ENCODE measurements around the gene ERFL.
"Not testable (repeated sequence)": the region's sequence is repeated elsewhere in the genome, so short reads cannot be mapped to it uniquely, and the experiment has no call there.

The ERFL gene

DNA sequence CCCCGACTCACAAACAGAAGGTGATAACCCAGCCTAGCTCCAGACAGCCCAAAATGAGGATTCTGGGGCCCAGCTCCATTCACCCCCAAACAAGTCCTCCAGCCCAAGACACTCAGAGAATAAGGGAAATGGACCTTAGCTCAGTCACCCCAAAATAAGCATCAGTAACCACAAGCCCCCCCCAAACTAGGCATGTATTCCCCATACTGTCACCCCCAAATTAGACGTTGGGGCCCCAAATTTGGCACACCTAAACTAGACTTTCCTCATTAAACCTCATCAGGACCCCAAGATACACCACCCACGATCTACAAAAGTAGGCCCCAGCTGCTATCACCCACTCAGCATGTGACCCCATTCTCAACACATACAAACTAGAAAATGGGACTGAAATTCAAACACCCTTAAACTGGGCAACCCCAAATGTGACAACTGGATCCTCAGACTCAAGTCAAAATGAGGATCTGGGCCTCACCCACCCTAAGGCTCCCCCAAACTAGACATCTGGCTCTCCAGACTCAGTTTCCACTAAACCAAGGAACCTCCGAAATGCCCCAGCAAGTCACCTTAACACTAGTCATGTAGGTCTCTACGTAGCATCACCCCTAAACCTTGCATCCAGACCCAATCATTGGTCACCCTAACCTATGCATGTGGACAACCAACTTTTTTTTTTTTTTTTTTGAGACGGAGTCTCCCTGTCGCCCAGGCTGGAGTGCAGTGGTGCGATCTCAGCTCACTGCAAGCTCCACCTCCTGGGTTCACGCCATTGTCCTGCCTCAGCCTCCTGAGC is 13.4 kb upstream of the ERFL start:
- no peak for DNase-seq

DNA sequence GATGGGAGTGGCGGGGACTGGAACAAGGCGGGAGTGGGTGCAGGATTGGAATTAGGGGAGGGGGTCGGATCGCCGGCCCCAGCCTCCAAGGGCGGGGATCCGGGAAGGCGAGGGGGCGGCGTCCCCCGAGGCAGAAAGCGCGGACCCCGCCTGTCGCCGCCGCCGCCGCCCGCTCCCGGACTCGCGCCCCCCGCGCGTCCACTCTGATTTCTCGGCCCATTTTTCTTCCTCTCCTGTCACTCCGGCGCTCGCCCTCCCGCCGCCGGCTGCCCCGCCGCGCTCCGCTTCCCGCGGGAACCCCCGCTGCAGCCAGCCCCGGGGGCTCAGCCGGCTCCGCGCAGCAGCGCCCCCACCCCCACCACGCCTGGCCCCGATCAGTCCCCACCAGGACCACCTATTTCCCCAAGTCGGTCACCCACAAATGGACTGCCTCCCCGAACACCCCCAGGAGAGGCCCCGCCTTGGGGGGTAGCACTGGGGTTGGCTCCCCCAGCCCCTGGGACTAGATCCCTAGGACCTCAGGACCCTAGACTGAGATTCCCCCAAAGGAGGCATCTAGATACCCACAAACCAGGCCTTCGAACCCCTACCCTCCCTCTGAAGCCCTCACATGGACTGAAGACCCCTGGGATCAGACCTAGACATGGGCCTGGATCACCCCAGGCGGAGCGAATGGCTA is 12.6 kb upstream of the ERFL start:
- no peak for DNase-seq

DNA sequence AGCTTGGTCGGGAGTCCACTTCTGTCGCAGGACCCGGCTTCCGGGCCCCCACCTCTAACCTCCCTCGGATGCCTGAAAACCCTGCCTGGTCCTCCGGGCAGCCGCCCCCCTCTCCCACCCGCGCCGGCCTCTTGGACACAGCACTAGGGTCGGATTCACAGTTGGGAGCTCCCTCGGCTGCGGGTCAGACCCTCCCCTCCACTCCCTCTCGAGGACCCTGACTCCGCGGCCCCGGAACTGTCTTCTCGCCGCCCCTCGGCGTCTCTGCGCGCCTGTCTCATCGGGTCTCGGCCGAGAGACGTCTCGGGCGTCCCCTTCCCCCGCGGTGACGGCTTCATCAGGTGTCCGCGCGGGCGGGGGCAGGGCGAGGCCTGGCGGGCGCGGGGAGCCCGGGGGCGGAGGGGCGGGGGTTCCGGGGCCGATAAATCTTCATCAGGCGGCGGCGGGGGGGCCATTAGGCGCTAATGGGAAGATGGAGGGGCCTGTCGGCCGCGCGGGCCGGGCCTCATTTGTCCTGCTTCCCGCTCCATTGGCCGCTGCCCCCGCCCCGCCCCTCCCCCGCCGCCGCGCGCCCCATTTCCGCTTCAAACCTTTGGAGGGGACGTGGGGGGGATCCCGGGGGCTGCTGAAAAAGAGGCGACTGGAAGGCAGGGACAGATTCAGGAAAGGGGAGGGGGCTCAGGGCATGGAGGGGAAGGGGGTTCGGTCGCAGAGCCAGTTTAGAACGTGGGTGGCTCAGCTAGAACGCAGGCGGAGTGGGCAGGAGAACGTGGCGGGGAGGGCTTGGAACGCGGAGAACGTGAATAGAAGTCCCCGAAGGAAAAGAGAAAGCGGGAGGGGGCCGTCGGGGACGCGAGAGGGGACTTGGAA is 11.8 kb upstream of the ERFL start:
- DNase-seq: no peak

DNA sequence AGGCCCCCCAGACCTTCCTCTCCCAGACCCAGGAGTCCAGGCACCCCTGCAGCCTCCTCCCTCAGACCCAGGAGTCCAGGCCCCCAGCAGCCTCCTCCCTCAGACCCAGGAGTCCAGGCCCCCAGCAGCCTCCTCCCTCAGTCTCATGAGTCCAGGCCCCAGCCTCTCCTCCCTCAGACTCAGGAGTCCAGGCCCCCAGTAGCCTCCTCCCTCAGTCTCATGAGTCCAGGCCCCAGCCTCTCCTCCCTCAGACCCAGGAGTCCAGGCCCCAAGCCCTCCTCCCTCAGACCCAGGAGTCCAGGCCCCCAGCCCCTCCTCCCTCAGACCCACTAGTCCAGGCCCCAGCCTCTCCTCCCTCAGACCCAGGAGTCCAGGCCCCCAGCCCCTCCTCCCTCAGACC is 11.0 kb upstream of the ERFL start:
- DNase-seq: not testable (repeated sequence)

DNA sequence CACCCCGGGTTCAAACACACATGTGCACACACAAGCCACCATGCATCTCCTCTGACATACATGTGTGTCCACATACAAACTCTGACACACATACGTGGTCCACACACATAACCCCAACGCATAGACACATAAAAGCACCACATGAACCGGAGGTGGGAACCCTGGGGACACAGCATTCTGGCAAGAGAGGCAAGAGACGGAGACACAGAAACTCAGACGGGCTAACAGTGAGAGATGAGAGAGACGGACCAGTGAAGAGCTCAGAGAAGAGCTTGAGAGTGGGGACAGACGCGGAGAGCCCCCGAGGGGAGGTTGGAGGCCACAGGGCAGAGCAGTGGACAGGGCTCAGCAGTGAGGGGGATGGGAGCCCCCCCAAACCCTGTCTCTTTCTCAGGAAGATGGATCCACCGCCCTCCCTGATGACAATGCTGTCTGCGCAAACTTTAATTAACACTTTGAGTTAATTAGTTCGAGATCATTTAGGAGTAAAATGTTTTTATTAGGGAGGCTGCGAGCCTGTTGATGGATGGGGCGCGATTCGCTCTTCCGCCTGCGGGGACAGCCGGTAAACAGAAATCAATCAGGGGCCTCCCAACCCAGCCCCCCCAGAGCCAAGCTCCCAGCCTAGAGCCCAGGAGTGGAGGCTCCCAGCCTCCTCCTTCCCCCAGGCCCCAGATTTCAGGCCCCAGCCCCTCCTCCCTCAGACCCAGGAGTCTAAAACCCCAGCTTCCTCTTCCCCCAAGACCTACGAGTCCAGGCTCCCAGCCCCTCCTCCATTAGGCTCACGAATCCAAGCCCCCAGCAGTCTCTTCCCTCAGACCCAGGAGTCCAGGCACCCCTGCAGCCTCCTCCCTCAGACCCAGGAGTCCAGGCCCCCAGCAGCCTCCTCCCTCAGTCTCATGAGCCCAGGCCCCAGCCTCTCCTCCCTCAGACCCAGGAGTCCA is 9.5 kb upstream of the ERFL start:
- DNase-seq: no peak

DNA sequence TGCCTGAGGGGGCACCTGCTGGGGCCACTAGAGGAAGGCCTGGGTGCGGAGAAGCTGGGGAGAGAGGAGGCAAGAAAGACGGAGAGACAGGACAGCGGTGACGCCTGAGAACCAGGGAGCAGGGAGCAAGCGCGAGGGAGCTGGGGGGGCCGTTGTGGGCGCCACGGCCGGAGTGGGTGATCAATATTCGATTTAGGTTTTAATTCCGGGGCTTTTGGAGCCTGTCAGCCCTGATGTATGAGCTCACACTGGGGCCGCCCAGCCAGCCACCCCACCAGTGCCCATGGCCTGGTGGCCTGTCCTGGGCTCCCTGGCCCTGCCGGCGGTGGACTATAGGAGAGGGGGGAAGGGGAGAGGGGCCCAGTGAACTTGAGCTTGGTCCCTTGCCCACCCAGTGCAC is 8.7 kb upstream of the ERFL start:
- no peak for DNase-seq

DNA sequence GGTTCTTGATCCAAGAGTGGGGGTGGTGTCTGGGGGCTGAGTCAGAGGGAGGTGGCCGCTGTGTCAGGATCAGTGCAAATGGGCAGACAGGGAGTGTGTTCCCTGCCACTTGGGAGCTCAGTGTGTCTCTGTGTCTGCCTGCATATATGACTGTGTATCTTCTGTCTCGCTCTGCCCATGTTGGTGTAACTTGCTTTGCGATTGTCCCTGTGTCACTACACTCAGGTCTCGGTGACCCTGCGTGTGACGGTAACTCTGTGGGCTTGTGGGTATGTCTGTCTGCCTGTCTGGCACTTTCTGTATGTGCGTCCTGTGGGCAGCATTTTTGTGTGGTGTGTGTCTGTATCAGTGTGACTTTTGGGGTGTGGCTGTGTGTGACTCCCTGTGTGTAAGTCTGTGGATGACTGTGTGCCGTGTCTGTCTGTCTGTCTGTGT is 8.2 kb upstream of the ERFL start:
- DNase-seq: no peak

DNA sequence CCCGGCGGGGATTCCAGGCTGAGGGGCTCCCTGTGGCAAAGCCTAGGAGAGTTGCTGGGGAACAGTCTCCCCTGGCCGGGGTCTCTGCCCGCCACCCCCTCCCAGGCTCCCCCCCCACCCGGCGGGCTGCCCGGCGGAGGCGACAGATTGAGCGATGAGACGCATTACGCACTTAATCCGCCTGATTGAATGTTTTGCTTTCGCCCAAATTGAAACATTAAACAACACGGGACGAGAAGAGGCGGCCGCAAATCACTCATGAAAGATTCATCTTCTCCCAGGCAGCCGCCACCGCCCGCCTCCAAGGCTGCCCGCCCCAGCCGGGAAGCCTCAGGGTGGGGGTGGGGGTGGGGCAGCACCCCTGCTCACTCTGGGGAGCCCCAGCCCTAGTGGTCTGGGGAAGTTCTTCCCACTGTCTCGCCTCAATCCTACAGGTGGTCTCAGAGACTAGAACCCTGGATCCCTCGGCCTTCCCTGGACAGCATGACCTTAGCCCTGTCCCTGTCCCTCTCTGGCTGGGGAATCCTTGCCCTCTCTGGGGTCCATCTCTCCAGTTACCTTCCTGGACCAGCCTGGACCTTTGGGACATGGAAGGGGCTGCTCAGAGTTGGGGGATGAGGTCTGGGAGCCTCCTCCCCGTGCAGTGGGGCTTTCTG is 7.6 kb upstream of the ERFL start:
- DNase-seq: no peak

DNA sequence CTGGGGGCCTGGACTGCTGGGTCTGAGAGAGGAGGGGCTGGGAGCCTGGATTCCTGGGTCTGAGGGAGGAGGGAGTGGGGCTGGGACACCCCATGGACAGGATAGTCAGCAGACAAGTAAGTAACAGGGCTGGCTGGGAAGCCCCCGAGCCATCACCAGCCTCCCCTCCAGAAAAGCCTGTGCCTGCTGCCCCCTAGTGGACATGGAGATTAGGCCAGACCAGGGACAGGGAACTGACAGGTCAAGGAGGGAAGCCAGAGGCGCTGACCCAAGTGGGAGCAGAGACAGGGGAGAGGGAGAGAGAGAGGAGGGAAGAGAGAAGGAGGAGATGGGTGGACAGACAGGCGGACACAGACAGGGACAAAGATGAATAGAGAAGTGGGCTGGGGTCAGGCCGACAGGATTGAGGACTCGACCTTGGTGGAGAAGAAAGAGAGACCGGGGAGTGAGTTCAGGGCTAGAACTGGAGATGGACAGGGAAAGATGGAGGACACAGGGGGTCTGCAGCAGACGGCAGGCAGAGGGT is 6.7 kb upstream of the ERFL start:
- no peak for DNase-seq

DNA sequence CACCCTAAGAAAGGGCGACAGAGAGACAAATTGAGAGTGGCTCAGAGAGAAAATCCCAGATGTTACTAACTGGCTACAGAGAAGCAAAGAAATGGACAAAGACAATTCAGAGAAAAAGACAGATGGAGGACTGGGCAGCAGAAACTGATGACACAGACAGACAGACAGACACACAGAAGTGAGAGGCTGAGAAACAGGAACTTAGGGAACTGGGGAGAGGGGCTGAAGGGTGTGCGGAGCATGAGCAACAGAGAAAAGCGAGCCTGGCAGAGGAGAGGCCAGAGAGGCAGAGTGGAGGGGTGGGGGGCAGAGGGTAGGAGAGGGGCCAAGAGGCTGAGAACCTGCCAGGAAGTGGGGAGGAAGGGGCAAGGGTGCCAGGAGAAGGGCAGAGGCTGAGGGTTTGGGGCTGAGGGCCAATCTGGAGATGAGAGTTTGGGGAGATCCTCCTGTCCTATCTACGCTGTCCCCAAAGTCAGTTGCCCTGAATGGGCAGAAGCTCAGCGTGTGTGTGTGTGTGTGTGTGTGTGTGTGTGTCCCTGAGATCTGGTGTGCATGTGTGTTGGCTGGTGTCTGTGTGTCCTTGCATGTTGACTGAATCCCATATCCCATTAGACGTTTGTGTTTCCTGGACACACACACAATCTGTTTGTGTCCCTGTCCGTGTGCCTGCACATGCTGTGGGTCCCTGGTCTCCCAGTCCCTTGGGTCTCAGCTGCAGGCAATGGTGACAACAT is 5.6 kb upstream of the ERFL start:
- no peak for DNase-seq

DNA sequence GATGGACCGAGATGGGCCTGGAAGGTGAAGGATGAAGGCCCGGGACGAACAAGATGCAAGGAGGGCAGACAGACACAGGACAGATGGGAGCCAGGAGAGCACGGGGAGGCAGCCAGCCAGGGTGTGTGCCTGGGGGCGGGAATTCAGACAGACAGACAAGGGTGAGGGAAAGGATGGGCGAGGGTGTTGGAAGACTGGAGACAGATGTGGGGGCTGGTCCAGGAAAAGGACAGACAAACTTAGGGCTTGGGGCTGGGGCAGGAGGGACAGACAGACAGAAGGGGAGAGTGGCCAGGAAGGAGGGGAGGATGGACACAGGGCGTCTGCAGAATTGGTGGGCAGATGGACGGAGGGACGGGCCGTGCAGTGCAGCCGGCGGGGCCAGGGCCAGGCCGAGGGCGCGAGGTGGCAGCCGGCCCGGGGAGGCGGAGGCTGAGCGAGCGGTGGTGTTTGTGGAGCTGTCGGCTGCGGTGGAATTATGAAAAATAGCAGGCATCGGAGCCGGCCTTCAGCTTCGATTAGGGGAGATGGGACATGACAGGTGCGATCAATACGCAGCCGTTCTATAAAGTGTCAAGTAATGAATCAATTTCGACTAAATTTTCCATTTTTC is 4.6 kb upstream of the ERFL start:
- DNase-seq: no peak

DNA sequence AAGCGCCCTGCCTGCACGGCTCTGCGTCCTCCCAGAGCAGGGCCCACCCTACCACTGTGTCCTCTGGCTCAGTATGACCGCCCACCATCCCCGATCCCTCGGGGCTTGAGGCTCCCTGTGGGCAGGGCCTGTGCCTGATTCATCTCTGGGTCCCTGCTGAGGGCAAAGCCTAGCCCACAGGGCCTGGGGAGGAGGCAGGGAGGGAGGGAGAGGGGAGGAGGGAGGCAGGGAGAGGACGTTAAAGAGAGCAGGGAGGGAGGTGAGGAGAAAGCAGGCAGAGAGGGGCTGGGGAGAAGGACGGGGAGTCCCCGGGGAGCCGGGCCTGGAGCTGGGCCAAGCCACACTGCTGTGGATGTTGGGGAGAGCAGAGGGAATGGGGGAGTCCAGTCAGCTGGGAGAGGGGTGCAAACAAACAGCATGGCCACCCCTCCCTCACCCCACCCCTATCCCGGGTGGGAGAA is 4.0 kb upstream of the ERFL start:
- DNase-seq: no peak

DNA sequence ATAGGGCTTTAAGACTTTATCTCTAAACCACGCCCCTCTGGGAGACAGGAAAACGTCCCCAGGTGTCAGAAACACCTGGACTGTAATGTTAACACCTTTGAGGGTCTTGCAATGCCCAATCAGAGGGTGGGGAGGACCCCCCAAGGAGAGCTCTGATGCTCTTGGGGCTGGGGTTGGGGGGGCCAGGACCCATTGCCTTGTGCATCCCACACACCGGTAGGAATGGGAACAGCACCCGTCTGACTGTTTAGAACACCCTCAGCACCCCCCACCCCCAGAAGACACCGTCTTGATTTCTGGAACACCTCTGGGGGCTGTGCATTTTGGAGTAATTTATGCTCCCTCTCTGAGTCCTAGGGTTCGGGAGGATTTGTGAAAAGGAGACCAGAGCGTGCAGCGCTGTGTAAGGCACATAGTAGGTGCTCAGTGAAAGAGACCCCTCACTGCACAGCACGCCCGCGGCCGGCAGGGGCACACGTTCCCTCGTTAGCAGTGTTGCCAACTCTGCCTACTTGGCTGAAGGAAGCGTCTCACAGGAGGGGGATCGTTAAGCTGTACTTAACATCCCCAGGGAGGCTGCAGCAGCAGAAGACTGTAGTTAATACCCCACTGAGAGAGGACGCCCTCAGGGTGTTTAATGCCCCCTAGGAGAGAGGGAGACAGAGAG is 2.8 kb upstream of the ERFL start:
- DNase-seq: no peak

DNA sequence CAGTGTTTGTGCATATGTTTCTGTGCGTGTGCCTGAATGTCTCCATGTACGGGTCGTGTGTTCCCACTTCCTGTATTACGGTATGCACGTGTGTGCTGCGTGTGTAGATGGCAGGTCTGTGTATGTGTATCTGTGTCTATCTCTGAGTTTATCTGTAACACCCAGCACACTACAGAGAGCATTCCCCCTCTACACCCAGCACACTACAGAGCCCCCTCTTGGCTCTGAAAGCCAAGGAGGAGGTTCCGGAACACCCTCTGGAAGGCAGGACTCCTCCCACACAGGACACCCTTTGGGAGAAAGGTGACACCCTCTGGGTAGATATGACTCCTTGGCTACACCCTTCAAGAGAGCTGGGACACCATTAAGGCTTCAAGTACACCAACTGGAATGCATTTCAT is 2.1 kb upstream of the ERFL start:
- no peak for DNase-seq

DNA sequence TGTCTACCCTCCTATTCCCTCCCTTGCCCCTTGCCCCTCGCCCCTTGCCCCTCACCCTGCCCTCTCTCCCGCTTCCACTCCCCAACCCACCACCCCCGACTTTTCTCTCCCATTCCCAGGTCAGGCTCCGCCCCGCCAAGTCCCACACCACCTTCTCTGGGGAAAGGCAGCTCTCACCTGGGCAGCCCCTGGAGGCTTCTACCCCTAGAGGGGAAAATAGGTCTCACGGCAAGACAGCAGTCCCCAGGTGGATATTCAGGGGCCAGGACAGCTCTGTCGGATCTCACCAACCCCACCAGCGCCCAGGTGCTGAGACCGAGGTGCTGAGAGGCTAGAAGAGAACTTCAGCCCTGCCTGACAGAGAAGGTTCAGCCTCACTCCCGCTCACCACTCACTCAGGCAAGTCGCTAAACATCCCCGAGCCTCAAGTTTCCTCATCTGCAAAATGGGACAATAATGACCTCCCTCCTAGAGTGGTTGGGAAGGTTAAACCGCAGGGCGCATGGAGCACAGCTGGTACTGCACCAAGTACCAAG is 1.4 kb upstream of the ERFL start:
- no peak for DNase-seq

DNA sequence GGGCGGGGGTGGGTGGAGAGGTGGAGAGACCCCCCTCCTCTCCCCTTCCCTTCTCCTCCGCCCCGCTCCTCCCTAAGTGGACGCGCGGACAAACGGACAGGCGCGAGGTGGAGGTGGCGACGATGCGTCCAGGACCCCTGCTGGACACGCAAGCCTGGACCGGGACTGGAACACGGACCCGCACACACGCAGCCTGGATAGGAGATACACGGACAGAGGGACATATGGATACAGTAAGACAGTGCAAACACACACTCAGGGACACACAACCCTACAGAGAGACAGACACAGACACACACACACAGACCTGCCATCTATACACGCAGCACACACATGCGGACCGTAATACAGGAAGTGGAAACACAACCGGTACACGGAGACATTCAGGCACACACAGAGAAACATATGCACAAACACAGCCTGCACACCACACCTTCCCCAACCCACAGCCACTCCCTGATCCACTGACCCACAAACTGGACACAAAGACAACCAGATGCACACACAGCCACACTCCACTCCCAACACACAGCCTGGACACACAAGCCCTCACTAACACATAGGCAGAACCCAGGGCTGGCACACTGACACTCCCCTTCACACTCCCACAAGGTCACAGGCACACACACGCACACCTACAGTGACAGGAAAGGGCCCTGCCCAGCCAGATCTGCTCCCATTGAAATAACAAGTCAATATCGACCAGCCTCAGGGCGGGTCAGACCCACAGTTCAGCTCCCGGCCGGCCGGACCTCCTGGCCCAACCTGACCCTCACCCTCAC is 696 bp upstream of the ERFL start:
- no peak for DNase-seq

DNA sequence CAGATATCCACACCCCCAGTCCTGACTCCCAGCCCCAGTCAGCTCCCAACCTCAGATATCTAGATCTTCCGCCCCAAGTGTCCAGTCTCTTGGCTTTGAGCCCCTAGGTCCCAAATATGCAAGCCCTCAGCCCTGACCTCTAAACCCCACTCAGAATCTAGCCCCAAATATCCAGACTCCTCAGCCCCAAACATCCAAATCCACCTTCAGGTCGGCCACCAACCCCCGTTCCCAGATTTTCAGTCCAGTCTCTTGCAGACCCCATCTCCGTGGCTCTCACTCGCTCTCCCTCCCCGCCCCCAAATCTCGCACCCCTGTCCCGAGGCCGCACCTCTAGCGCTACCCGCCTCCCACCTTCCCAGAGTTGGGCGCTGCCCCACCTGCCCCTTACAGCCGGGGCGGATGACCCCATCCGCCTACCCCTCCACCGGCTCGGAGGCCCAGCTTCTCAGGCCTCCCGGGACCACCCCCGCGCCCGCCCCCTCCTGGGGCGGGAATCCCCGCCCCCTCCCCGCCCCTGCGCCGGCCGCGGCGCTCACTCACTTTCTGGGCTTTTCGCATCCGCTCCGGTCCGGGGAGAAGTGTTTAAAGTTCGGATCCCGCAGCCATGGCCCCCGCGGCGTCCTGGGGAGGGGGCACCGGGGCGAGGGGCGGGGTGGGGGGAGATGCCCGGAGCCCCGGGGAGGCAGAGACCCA is 604 bp downstream of the ERFL start:
- DNase-seq: no peak

All from NCI-H2107 (cell line).